ENCODE measurements around the gene EYS. TPM values are rescaled to one million over a fixed set of nuclear protein-coding genes. Genes with fewer than 3 reads are reported as not detected.

EYS gene
- total RNA-seq, 1 donor from 2014 or later: 0.06 TPM

DNA sequence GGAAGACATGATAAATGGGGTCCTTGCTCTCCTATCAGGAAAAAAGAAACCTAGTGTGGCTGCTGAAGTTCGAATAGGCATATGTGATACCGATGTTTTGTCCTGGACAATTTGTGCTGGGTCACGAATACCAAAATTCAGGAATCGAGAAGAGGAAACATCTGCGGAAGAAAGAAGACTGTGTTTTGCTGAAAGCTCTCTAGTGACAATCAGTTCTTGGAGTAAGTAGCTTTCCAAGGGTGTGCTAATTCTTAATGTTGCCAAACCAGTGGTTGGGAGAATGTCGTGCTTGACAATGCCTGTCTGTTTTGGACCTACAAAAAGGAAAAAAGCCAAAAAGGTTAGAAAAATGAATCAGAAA lies 1115.4 kb downstream of the EYS start:
- no peak for DNase-seq (ENCODE audit: low read depth)
- TF ChIP-seq, protein P1, sequence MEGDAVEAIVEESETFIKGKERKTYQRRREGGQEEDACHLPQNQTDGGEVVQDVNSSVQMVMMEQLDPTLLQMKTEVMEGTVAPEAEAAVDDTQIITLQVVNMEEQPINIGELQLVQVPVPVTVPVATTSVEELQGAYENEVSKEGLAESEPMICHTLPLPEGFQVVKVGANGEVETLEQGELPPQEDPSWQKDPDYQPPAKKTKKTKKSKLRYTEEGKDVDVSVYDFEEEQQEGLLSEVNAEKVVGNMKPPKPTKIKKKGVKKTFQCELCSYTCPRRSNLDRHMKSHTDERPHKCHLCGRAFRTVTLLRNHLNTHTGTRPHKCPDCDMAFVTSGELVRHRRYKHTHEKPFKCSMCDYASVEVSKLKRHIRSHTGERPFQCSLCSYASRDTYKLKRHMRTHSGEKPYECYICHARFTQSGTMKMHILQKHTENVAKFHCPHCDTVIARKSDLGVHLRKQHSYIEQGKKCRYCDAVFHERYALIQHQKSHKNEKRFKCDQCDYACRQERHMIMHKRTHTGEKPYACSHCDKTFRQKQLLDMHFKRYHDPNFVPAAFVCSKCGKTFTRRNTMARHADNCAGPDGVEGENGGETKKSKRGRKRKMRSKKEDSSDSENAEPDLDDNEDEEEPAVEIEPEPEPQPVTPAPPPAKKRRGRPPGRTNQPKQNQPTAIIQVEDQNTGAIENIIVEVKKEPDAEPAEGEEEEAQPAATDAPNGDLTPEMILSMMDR (conservative IDR thresholded peaks at IDR 0.05; ENCODE audit: low read depth, low read length): no peak
- no peak overlapping the region for H3K4me3 ChIP-seq (ENCODE audit: low read depth, low read length)

DNA sequence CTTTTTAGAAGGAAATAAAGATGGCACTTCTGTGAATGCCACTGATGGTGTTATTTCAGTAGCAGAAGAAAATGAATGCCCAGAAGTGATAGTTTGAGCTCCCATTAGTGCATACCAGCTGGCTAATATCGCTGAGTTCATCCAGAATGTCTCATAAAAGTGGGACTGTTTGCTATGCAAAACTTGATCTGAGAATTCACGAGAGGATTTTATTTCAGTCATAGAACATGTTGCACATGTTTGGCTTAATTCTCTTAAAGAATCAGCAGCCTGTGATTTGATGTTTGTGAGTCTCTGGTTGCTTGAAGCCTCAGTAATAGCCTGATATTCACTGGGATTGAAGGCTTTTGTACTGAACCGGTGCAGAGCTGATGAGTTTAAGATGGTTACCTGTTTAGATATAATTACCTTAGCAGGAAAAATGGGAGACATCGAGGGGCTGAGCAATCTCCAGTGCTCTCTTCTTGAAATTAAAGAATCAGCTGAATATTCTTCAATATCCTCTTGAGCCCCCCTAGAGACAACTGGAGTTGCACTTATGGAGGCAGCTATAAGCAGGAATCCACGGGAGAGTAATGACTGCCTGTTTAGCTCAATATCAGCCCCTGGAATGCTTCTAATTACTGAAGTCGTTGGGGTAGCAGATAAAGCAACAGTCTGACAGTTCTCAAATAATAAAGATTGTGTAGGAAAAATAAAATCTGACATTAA lies 1115.9 kb downstream of the EYS start:
- DNase-seq (ENCODE audit: low read depth): no peak
- TF ChIP-seq, protein P1 (conservative IDR thresholded peaks at IDR 0.05; ENCODE audit: low read depth, low read length): no peak
- H3K4me3 ChIP-seq (ENCODE audit: low read depth, low read length): no peak overlapping the region

DNA sequence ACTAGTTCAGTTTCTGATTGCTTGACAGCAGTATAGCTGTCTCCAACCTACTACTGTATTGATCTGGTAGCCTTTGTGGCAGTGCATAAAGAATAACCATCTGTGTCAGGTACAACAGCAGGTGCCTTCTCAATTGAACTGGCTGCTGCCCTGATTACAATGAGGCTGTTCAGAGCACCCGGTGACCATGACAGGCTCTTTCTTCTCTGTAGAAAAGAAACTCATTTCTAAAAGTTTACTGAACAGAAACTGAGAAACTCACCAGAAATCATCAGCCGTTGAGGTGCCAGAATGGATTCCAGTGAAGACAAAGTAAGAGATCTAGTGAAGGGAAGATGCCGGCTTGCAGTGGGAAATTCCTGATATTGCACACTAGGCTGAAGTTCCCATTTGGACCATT lies 1117.1 kb downstream of the EYS start:
- DNase-seq (ENCODE audit: low read depth): no peak
- H3K4me3 ChIP-seq (ENCODE audit: low read depth, low read length): no peak overlapping the region
- TF ChIP-seq, protein P1 (conservative IDR thresholded peaks at IDR 0.05; ENCODE audit: low read depth, low read length): no peak

DNA sequence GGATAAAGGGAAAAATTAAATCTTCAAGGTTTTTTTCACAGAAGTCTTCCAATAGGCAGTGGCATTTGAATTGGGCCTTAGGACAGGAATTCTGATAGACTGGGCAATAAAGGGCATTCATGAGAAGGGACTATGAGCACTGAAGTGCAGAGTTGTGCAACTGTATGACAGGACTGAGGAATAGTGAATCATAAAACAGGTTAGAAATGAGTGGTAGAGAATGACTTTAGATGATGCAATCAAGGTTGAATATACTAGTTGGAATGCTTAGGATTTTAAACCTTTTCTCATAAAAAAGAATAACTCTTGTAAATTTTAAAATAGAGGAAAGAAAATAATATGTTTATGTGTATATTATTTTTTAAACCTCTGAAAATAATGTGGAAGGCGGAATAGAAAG lies 1126.7 kb downstream of the EYS start:
- peak; percentile 84 for DNase-seq (ENCODE audit: low read depth)
- no peak overlapping the region for H3K4me3 ChIP-seq (ENCODE audit: low read depth, low read length)
- TF ChIP-seq, protein P1 (conservative IDR thresholded peaks at IDR 0.05; ENCODE audit: low read depth, low read length): no peak

DNA sequence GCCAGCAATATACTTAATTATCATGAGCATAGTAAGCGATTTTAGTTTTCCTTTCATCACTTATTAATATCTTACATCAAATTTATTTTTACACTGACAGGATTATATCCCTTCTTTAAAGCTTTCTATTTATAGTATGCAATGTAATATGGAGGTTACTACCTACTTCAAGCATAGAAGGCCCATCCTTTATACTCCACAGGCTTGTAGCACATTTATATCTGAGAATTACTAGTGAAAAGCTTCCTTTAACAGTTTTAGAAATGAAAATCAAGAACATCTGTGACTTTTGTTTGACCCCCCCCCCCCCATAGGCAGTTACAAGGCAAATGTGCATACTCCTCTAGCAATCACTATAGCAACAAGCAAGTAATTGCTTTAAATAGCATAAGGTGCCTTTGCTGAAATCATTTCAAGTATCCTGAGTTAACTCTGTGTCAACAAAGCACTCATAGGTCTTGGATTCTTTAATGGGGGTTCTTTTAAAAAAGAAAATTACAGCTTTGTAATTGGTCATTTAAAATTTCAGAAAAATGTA lies 1153.7 kb downstream of the EYS start:
- TF ChIP-seq, protein P1 (conservative IDR thresholded peaks at IDR 0.05; ENCODE audit: low read depth, low read length): no peak
- no peak overlapping the region for H3K4me3 ChIP-seq (ENCODE audit: low read depth, low read length)
- DNase-seq (ENCODE audit: low read depth): no peak

DNA sequence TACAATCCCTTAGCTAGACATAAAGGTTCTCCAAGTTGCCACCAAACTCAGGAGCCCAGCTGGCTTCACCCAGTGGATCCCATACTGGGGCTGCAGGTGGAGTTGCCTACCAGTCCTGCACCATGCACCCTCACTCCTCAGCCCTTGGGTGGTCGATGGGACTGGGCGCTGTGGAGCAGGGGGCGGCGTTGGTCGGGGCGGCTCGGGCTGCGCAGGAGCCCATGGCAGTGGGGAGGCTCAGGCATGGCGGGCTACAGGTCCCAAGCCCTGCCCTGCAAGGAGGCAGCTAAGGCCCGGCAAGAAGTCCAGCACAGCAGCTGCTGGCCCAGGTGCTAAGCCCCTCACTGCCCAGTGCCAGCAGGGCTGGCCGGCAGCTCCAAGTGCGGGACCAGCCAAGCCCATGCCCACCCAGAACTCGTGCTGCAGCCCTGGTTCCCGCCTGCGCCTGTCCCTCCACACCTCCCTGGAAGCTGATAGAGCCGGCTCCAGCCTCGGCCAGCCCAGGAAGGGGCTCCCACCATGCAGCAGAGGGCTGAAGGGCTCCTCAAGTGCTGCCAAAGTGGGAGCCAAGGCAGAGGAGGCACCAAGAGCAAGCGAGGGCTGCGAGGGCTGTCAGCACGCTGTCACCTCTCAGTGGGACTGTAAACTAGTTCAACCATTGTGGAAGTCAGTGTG lies 1159.3 kb downstream of the EYS start:
- TF ChIP-seq, protein P1 (conservative IDR thresholded peaks at IDR 0.05; ENCODE audit: low read depth, low read length): no peak
- DNase-seq (ENCODE audit: low read depth): no peak
- no peak overlapping the region for H3K4me3 ChIP-seq (ENCODE audit: low read depth, low read length)

All from epithelial cell of proximal tubule (primary cell).